Osteocyte (in vitro differentiated cells): ENCODE measurements around the gene NLE1. TPM values are rescaled to one million over a fixed set of nuclear protein-coding genes. Genes with fewer than 3 reads are reported as not detected.

Experiments
- DNase-seq: peaks from one replicate; pipeline ENCODE4 v3.0.0; 2021; ENCODE audit warnings: mixed read lengths; ENCODE audit not compliant: unreplicated experiment; ENCODE audit errors: extremely low spot score
- H3K27ac Mint-ChIP-seq: one replicate; pipeline ENCODE4 v1.8.0; 2021; ENCODE audit warnings: mild to moderate bottlenecking, mixed read lengths; ENCODE audit not compliant: unreplicated experiment
- H3K27me3 Mint-ChIP-seq: one replicate; pipeline ENCODE4 v1.8.0; 2021; ENCODE audit warnings: mixed read lengths; ENCODE audit not compliant: unreplicated experiment
- H3K36me3 Mint-ChIP-seq: one replicate; pipeline ENCODE4 v1.8.0; 2021; ENCODE audit warnings: mixed read lengths; ENCODE audit not compliant: unreplicated experiment
- H3K4me1 Mint-ChIP-seq: one replicate; pipeline ENCODE4 v1.8.0; 2021; ENCODE audit warnings: mixed read lengths; ENCODE audit not compliant: unreplicated experiment
- H3K4me3 Mint-ChIP-seq: one replicate; pipeline ENCODE4 v1.8.0; 2021; ENCODE audit warnings: mild to moderate bottlenecking, moderate library complexity, mixed read lengths; ENCODE audit not compliant: unreplicated experiment
- H3K9me3 Mint-ChIP-seq: one replicate; pipeline ENCODE4 v1.8.0; 2021; ENCODE audit warnings: mixed read lengths; ENCODE audit not compliant: unreplicated experiment
- long read RNA-seq: library from polyadenylated mRNA; unstranded; transcript quantifications from one replicate; pipeline ENCODE4 v2.0.0, GENCODE V29; 2021
- total RNA-seq: library from RNA; stranded (reverse); gene quantifications from 2 replicates; pipeline ENCODE4 v1.2.1, GENCODE V29; 2021
- TF ChIP-seq, protein P1 (sequence below): fragments of 200-600 bp; sonication (generic); IDR thresholded peaks from 2 replicates; pipeline ENCODE4 v1.5.0; 2021; ENCODE audit warnings: antibody characterized with exemption, mild to moderate bottlenecking, moderate library complexity

Gene NLE1
- total RNA-seq: 10.7 and 11.8 TPM in 2 replicates
- long read RNA-seq, transcript NLE1-202 (13 exons, 2,588 nt): major isoform, 19 of 21 reads
- long read RNA-seq, partial matches to known transcripts: 0 of 21 reads
- long read RNA-seq, other reads (novel, unspliced or antisense): 2 of 21 reads

DNA sequence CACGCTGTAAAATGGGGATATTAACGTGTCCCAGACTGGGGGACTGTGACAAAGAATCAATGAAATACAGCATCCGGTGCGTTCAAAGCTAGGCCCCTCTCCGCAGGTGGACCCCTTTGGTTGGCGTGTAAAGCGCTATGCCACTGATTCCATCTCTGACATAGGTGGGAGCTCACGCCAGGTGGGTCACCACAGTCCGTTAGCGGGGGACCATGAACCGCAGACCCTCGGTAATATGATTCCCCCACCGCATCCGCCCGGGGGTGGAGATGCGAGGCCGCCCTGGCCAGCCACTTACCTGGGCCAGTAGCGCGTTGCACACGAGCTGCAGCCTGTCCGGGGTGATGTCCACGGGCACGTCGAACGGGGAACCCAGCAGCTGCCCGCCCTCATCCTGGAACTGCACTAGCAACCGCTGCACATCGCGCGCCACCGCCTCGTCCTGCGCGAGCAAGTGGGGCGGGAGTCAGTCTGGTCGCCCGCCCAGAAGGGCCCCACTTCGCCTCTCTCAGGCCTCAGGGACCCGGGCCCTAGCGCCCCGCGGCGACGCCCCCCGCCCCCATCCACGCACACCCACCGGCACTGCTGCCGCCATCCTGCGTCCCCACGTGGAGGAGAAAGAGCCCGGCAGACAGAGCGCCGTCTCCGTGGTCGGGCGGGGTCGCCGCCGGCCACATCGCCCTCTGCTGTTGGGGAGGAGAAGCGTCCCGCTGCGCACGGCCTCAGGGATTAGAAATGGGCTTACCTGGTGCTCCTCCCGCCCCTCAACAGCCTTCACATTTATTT lies at the start of gene NLE1:
NLE1 (minus strand) TSS at position 623 of the 786 bp plus-strand sequence; CDS start at position 595, 28 bp downstream.
- peak; percentile 94 for DNase-seq
- peaks cover 8% of the 10 kb centered on the region for H3K36me3 Mint-ChIP-seq
- H3K4me3 Mint-ChIP-seq: peak within 1 kb of the TSS; percentile 82
- no peaks in the 10 kb centered on the region for H3K9me3 Mint-ChIP-seq
- peaks cover 13% of the 10 kb centered on the region for H3K4me1 Mint-ChIP-seq
- TF ChIP-seq, protein P1, sequence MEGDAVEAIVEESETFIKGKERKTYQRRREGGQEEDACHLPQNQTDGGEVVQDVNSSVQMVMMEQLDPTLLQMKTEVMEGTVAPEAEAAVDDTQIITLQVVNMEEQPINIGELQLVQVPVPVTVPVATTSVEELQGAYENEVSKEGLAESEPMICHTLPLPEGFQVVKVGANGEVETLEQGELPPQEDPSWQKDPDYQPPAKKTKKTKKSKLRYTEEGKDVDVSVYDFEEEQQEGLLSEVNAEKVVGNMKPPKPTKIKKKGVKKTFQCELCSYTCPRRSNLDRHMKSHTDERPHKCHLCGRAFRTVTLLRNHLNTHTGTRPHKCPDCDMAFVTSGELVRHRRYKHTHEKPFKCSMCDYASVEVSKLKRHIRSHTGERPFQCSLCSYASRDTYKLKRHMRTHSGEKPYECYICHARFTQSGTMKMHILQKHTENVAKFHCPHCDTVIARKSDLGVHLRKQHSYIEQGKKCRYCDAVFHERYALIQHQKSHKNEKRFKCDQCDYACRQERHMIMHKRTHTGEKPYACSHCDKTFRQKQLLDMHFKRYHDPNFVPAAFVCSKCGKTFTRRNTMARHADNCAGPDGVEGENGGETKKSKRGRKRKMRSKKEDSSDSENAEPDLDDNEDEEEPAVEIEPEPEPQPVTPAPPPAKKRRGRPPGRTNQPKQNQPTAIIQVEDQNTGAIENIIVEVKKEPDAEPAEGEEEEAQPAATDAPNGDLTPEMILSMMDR: peak; percentile 94
- H3K27ac Mint-ChIP-seq: no peak within 1 kb of the TSS
- peaks cover 11% of the 10 kb centered on the region for H3K27me3 Mint-ChIP-seq

DNA sequence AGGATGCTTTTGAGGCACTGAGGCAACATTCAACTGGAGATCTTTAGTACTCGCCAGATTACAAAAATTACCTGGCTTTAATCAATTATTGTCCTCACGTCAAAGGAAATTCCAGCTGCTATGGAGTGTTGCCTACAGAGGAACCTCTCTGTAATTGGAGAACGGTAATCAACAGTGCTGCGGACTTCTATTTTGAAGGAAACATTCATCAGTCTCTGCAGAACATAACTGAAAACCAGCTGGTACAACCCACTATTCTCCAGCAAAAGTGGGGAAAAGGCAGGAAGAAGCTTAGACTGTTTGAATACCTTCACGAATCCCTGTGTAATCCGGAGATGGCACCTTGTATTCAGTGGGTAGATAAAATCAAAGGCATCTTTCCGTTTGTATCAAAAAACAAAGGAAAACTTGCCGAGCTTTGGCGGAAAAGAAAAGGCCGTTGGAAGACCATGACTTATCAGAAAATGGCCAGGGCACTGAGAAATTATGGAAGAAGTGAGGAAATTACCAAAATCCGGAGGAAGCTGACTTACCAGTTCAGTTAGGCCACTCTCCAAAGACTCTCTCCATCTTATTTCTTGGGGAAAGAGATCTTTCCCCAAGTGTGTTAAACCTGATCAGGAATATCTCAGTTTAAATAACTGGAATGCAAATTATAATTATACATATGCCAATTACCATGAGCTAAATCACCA lies 49.0 kb upstream of the NLE1 start:
- TF ChIP-seq, protein P1: no peak
- Mint-ChIP-seq H3K4me3 (no peak overlapping the region), H3K27ac (no peak overlapping the region), H3K4me1 (peaks cover 21% of the 10 kb centered on the region), H3K36me3 (no peaks in the 10 kb centered on the region), H3K27me3 (peaks cover 2% of the 10 kb centered on the region), H3K9me3 (peaks cover 1% of the 10 kb centered on the region)
- DNase-seq: no peak

DNA sequence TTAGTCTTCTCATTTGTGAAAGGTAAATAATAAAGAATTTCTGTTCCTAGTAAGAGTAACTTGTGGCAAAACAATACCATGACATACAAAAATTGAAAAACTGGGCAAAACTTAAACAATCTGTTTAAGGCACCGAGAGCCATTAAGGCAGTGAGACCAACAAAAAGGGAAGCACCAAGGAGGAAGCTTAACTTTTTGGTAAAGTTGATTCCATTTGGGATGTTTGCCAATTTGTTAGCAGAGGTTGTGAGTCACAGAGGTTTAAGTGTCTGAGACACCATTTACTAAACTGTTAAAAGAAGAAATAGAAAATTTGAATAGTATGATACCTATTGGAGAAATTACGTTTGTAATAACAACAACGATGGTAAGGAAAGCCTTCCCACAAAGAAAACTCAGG lies 47.2 kb upstream of the NLE1 start:
- Mint-ChIP-seq H3K4me3 (no peak overlapping the region), H3K4me1 (peaks cover 21% of the 10 kb centered on the region), H3K27ac (no peak overlapping the region), H3K27me3 (peaks cover 2% of the 10 kb centered on the region), H3K36me3 (no peaks in the 10 kb centered on the region), H3K9me3 (no peaks in the 10 kb centered on the region)
- TF ChIP-seq, protein P1: no peak
- no peak for DNase-seq

DNA sequence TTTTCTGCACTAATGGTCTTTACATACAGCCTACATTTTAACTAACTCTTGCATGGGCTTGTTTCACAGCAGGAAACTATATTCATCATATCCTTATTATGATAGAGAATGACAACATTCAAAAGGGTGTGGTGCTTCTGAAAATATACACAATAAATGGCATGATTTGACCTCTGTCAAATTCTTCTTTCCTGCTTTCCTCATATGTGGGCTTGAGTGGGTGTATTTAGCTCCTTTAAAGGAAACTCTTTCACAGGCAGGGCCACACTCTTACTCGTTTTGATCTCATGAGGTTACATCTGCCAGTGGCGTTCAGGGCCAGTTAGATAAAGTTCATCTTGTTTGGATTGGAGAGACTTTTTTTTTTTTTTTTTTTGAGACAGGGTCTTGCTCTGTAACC lies 46.0 kb upstream of the NLE1 start:
- Mint-ChIP-seq H3K4me3 (no peak overlapping the region), H3K27ac (peak overlapping the region; percentile 61), H3K9me3 (no peaks in the 10 kb centered on the region), H3K27me3 (peaks cover 4% of the 10 kb centered on the region), H3K36me3 (no peaks in the 10 kb centered on the region), H3K4me1 (peaks cover 21% of the 10 kb centered on the region)
- TF ChIP-seq, protein P1: no peak
- DNase-seq: no peak

DNA sequence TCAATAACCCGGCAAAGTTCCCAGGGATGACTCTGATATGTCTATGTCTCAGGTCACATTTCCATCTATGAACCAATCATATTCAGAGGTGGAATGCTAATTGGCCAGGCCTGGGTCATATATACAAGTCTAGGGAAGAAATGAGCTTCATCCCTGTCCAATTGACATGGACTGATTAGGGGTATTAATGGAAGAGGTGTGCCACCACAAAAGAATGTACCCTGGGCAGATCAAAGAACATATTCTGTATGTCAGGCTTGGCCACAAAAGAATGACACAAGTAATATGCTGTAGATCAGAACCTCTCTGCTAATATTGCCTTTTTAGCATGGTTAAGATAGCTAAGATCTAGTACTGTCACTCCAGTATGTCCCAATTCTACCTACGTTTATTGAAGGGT lies 45.4 kb upstream of the NLE1 start:
- H3K27ac Mint-ChIP-seq: peak overlapping the region; percentile 31
- no peak overlapping the region for H3K4me3 Mint-ChIP-seq
- peaks cover 21% of the 10 kb centered on the region for H3K4me1 Mint-ChIP-seq
- no peak for DNase-seq
- H3K9me3 Mint-ChIP-seq: no peaks in the 10 kb centered on the region
- H3K36me3 Mint-ChIP-seq: no peaks in the 10 kb centered on the region
- TF ChIP-seq, protein P1: no peak
- peaks cover 4% of the 10 kb centered on the region for H3K27me3 Mint-ChIP-seq
